Stomach (tissue), 9 donors: ENCODE data around the gene TRIO. TPM values are rescaled to one million over a fixed set of nuclear protein-coding genes. Genes with fewer than 3 reads are reported as not detected.

ENCODE experiments used
- DNase-seq, 2 donors: peaks; one replicate each; pipeline versions ENCODE4 v3.0.0 to v3.0.0-alpha.2; 2013 to 2019
- H3K27ac ChIP-seq, 5 donors: fragments of 200-600 bp in 4 of 5; sonication (generic) in 4 of 5; one replicate each; pipeline ENCODE4 v1.5.1; 2013 to 2019; ENCODE audit warnings: mild to moderate bottlenecking in 1 of 5, moderate library complexity in 1 of 5
- H3K27me3 ChIP-seq, 3 donors: fragments of 200-600 bp; sonication (generic); one replicate each; pipeline ENCODE4 v1.5.1; 2017 to 2019; ENCODE audit warnings: mixed run types in 1 of 3
- H3K36me3 ChIP-seq, 4 donors: fragments of 200-600 bp; sonication (generic); 1 replicate in 3 of 4; 2 replicates in 1 of 4; pipeline ENCODE4 v1.5.1; 2016 to 2019
- H3K4me1 ChIP-seq, 4 donors: fragments of 200-600 bp; sonication (generic); one replicate each; pipeline ENCODE4 v1.5.1; 2016 to 2019
- H3K4me3 ChIP-seq, 4 donors: fragments of 200-600 bp; sonication (generic) in 3 of 4; one replicate each; pipeline ENCODE4 v1.5.1; 2016 to 2019; ENCODE audit warnings: mild to moderate bottlenecking in 1 of 4
- H3K9me3 ChIP-seq, 4 donors: fragments of 200-600 bp; sonication (generic); one replicate each; pipeline ENCODE4 v1.5.1; 2016 to 2019
- CTCF ChIP-seq, 7 experiments: fragments of 450-650 bp in 4 of 7; fragments of 200-600 bp in 3 of 7; sonication (generic) in 3 of 7; IDR thresholded peaks; one replicate each; pipeline ENCODE4 v1.5.1; 2016 to 2019; ENCODE audit warnings: antibody characterized with exemption in 7 of 7, control low read depth in 2 of 7, mild to moderate bottlenecking in 1 of 7
- EP300 ChIP-seq: sonication (generic); formaldehyde crosslinking; IDR thresholded peaks from one replicate; pipeline ENCODE4 v1.6.1; 2017; ENCODE audit warnings: antibody characterized with exemption
- POLR2A ChIP-seq, 4 donors: fragments of 450-650 bp; IDR thresholded peaks; one replicate each; pipeline ENCODE4 v1.6.1; 2016; ENCODE audit warnings: antibody characterized with exemption in 4 of 4, control low read depth in 2 of 4, mild to moderate bottlenecking in 1 of 4, moderate library complexity in 1 of 4
- POLR2AphosphoS5 ChIP-seq, 3 donors: sonication (generic); formaldehyde crosslinking; IDR thresholded peaks; one replicate each; pipeline ENCODE4 v1.6.1; 2016; ENCODE audit warnings: antibody characterized with exemption in 3 of 3
- WGBS, 5 donors: extraction: QIAGEN DNeasy Blood & Tissue Kit in 3 of 5; methylation state at CpG; one replicate each; pipeline versions ENCODE4 v1.1.5 to v1.1.7; 2013 to 2018; 5-methylcytosine and 5-hydroxymethylcytosine counted together
- intact Hi-C: fragments of 100-400 bp; cut with DNase I; formaldehyde crosslinking; loops from one replicate; pipeline ENCODE4 v1.15.1; 2023; ENCODE audit warnings: low total_unique reads
- polyA plus RNA-seq, 3 donors: library from polyadenylated mRNA; stranded (reverse); fragments of 200-250 nt; gene quantifications; one replicate each; pipeline ENCODE4 v1.2.3, GENCODE V29; 2013
- total RNA-seq, 5 donors: library from RNA; depleted of rRNA; stranded (reverse); fragments of >200 nt; gene quantifications; one replicate each; pipeline versions ENCODE4 v1.1.0 to v1.2.3, GENCODE V29; 2014 to 2016
- donor health status: healthy with polysubstance abuse.
- donor health status: Bipolar disorder and iron deficiency.
- donor health status: healthy.

TRIO gene
- total and polyA plus RNA-seq, 8 donors = 9.9 to 558 (median 127) TPM

GRCh38 chr5:14545308-14545707 is 402.2 kb downstream of the TRIO start:
- intact Hi-C loops = no loop called here

GRCh38 chr5:14545862-14546261 is 402.7 kb downstream of the TRIO start:
- intact Hi-C loops = no loop called here
- Histone ChIP-seq H3K9me3 (peaks cover 0 to 4% (median 0%) of the 10 kb centered on the region in 4 donors), H3K27ac (no peak overlapping the region), H3K27me3 (peaks cover 0 to 6% (median 0%) of the 10 kb centered on the region in 3 donors), H3K4me1 (no peaks in the 10 kb centered on the region), H3K36me3 (no peaks in the 10 kb centered on the region), H3K4me3 (no peak overlapping the region)
- no peak for DNase-seq
- 19 to 97% (median 67%) methylated on average over 1 of the region's 1 CpG for WGBS, 5 donors
- no peak for TF ChIP-seq EP300
- TF ChIP-seq POLR2A (IDR thresholded peaks at IDR 0.05) = no peak
- no peak for TF ChIP-seq POLR2AphosphoS5 (IDR thresholded peaks at IDR 0.05)
- TF ChIP-seq CTCF (IDR thresholded peaks at IDR 0.05) = no peak

More at GRCh38 chr5:14545308-14545707, 402.2 kb downstream of the TRIO start:
- Histone ChIP-seq H3K4me3 (no peak overlapping the region), H3K9me3 (peaks cover 0 to 4% (median 0%) of the 10 kb centered on the region in 4 donors), H3K27me3 (peaks cover 0 to 6% (median 0%) of the 10 kb centered on the region in 3 donors), H3K4me1 (no peaks in the 10 kb centered on the region), H3K36me3 (no peaks in the 10 kb centered on the region), H3K27ac (no peak overlapping the region)
- WGBS, 5 donors = 51 to 69% (median 58%) methylated on average over 3 of the region's 3 CpGs
- no peak for DNase-seq
- TF ChIP-seq EP300 (no peak), POLR2A (IDR thresholded peaks at IDR 0.05) (no peak), CTCF (IDR thresholded peaks at IDR 0.05) (no peak), POLR2AphosphoS5 (IDR thresholded peaks at IDR 0.05) (no peak)

- Histone ChIP-seq H3K4me1 (no peaks in the 10 kb centered on the region), H3K27me3 (peaks cover 0 to 6% (median 0%) of the 10 kb centered on the region in 3 donors), H3K27ac (no peak overlapping the region), H3K36me3 (no peaks in the 10 kb centered on the region), H3K9me3 (no peaks in the 10 kb centered on the region), H3K4me3 (no peak overlapping the region)
- no peak for DNase-seq
- intact Hi-C loops = no loop called here
- TF ChIP-seq POLR2AphosphoS5 (IDR thresholded peaks at IDR 0.05) = no peak
- no peak for TF ChIP-seq POLR2A (IDR thresholded peaks at IDR 0.05)
- TF ChIP-seq CTCF (IDR thresholded peaks at IDR 0.05) = no peak
- TF ChIP-seq EP300 = no peak
- 86 to 100% (median 94%) methylated on average over 1 of the region's 1 CpG for WGBS, 5 donors
Measured at GRCh38 chr5:14547666-14548065, 404.5 kb downstream of the TRIO start.

GRCh38 chr5:14551211-14551610 is 408.1 kb downstream of the TRIO start:
- no peaks in the 10 kb centered on the region for H3K27me3 ChIP-seq
- no peak overlapping the region for H3K4me3 ChIP-seq
- WGBS, 5 donors = 51 to 68% (median 67%) methylated on average over 3 of the region's 3 CpGs
- H3K36me3 ChIP-seq = no peaks in the 10 kb centered on the region
- intact Hi-C loops = no loop called here
- no peak for TF ChIP-seq POLR2AphosphoS5 (IDR thresholded peaks at IDR 0.05)
- no peak for TF ChIP-seq CTCF (IDR thresholded peaks at IDR 0.05)
- TF ChIP-seq EP300 = no peak
- TF ChIP-seq POLR2A (IDR thresholded peaks at IDR 0.05) = no peak
- no peak overlapping the region for H3K27ac ChIP-seq
- H3K4me1 ChIP-seq = no peaks in the 10 kb centered on the region
- no peak for DNase-seq
- no peaks in the 10 kb centered on the region for H3K9me3 ChIP-seq
